GM12878 (cell line): ENCODE measurements around the gene GCH1. TPM values are rescaled to one million over a fixed set of nuclear protein-coding genes. Genes with fewer than 3 reads are reported as not detected.

Experiments
- ATAC-seq: fragments of 200-7000 bp; cut with Tn5 transposase; 3 replicates; pipeline ENCODE4 v1.9.1; 2020; ENCODE audit warnings: mild to moderate bottlenecking, moderate library complexity
- BruUV-seq: library from RNA; stranded (reverse); fragments of 400-500 nt; replicated peaks from 2 replicates; lab custom pipeline; 2021; lab: Mats Ljungman, UMichigan
- CTCF ChIA-PET: fragments of 300-600 bp; sonication (Branson Sonifier 250); formaldehyde crosslinking; extraction: SDS; loops from one replicate; lab custom pipeline; 2021; ENCODE audit warnings: inconsistent platforms; lab: Yijun Ruan, JAX
- POLR2A ChIA-PET: fragments of 350-600 bp; formaldehyde crosslinking; extraction: SDS; loops from one replicate; lab custom pipeline; 2021; ENCODE audit warnings: inconsistent platforms; lab: Charles Lee
- RAD21 ChIA-PET: fragments of 300-600 bp; sonication (Branson Sonifier 250); formaldehyde crosslinking; loops from one replicate; lab custom pipeline; 2023; ENCODE audit warnings: antibody characterized with exemption; ENCODE audit not compliant: unreplicated experiment; lab: Charles Lee
- SMC1A ChIA-PET: fragments of 300-600 bp; sonication (Branson Sonifier 250); formaldehyde crosslinking; loops from one replicate; lab custom pipeline; 2023; ENCODE audit not compliant: unreplicated experiment, uncharacterized antibody; lab: Charles Lee
- DNase-seq: peaks from one replicate; pipeline ENCODE4 v3.0.0-alpha.2; 2011; ENCODE audit warnings: low read depth, low spot score
- FAIRE-seq: peaks from 3 replicates; lab custom pipeline; 2011; peaks lifted over from hg19 to GRCh38; lab: Jason Lieb, UNC
- H2AFZ ChIP-seq: 2 replicates; pipeline ENCODE4 v1.6.0; 2011; ENCODE audit warnings: low read depth, low read length, control low read depth; ENCODE audit not compliant: control insufficient read depth
- H3K27ac ChIP-seq: 2 replicates; pipeline ENCODE4 v1.5.1; 2011; ENCODE audit warnings: control low read depth; ENCODE audit not compliant: control insufficient read depth, insufficient read depth
- H3K27me3 ChIP-seq, 2 experiments: replicated peaks in 1 of 2; 2 replicates each; pipeline versions ENCODE4 v1.6.0 to v1.6.1; 2011; ENCODE audit warnings: low read length in 1 of 2; ENCODE audit not compliant: control insufficient read depth in 2 of 2, insufficient read depth in 2 of 2
- H3K36me3 ChIP-seq, 2 experiments: 2 replicates each; pipeline ENCODE4 v1.5.1; 2011; ENCODE audit warnings: low read length in 1 of 2; ENCODE audit not compliant: control insufficient read depth in 2 of 2, insufficient read depth in 2 of 2
- H3K4me1 ChIP-seq: 2 replicates; pipeline ENCODE4 v1.6.1; 2011; ENCODE audit warnings: mild to moderate bottlenecking, low read length, moderate library complexity, mixed read lengths; ENCODE audit not compliant: control insufficient read depth, insufficient read depth
- H3K4me2 ChIP-seq: 2 replicates; pipeline ENCODE4 v1.6.0; 2011; ENCODE audit warnings: control low read depth; ENCODE audit not compliant: control insufficient read depth, insufficient read depth
- H3K4me3 ChIP-seq: fragments of 200-600 bp; sonication (generic); 2 replicates; pipeline ENCODE4 v1.5.1; 2016
- H3K79me2 ChIP-seq: 2 replicates; pipeline ENCODE4 v1.6.0; 2011; ENCODE audit warnings: low read length; ENCODE audit not compliant: control insufficient read depth, insufficient read depth
- H3K9ac ChIP-seq: 2 replicates; pipeline ENCODE4 v1.8.0; 2011; ENCODE audit warnings: low read length, control low read depth, mixed read lengths; ENCODE audit not compliant: control insufficient read depth, insufficient read depth
- H3K9me3 ChIP-seq: replicated peaks from 3 replicates; pipeline ENCODE4 v1.5.1; 2011; ENCODE audit warnings: mild to moderate bottlenecking, low read length; ENCODE audit not compliant: control insufficient read depth, insufficient read depth
- H4K20me1 ChIP-seq: 2 replicates; pipeline ENCODE4 v1.6.0; 2011; ENCODE audit not compliant: control insufficient read depth, insufficient read depth
- CBX5 ChIP-seq: sonication (generic); IDR thresholded peaks from 2 replicates; pipeline ENCODE4 v1.6.1; 2016; ENCODE audit warnings: low read depth, moderate library complexity, mild to moderate bottlenecking, inconsistent platforms
- CREM ChIP-seq: IDR thresholded peaks from 2 replicates; pipeline ENCODE4 v1.6.1; 2014; ENCODE audit warnings: antibody characterized with exemption, low read depth
- GATAD2B ChIP-seq: fragments of 450-650 bp; conservative IDR thresholded peaks from 2 replicates; pipeline ENCODE4 v1.6.1; 2017; ENCODE audit warnings: low read depth, mild to moderate bottlenecking, moderate library complexity
- HDAC6 ChIP-seq: fragments of 200-600 bp; sonication (generic); IDR thresholded peaks from one replicate; pipeline ENCODE4 v1.8.0; 2017; ENCODE audit warnings: antibody characterized with exemption; ENCODE audit not compliant: unreplicated experiment
- HDGF ChIP-seq: fragments of 450-650 bp; IDR thresholded peaks from 2 replicates; pipeline ENCODE4 v1.6.1; 2016; ENCODE audit warnings: antibody characterized with exemption
- NBN ChIP-seq: fragments of 450-650 bp; IDR thresholded peaks from 2 replicates; pipeline ENCODE4 v1.6.1; 2016
- NR2F1 ChIP-seq: fragments of 450-650 bp; conservative IDR thresholded peaks from 2 replicates; pipeline ENCODE4 v1.6.1; 2017; ENCODE audit warnings: mild to moderate bottlenecking
- POLR2AphosphoS5 ChIP-seq: IDR thresholded peaks from 2 replicates; pipeline ENCODE4 v1.6.1; 2011; ENCODE audit warnings: mild to moderate bottlenecking, low read length, inconsistent platforms
- SIN3A ChIP-seq: IDR thresholded peaks from 2 replicates; pipeline ENCODE4 v1.6.1; 2012; ENCODE audit warnings: low read depth, low read length, improper control_type of control experiment
- TCF12 ChIP-seq: IDR thresholded peaks from 2 replicates; pipeline ENCODE4 v1.6.1; 2011; ENCODE audit warnings: low read depth, mild to moderate bottlenecking, low read length
- YBX1 ChIP-seq: fragments of 450-650 bp; IDR thresholded peaks from 2 replicates; pipeline ENCODE4 v1.6.1; 2016; ENCODE audit warnings: antibody characterized with exemption
- YY1 ChIP-seq: IDR thresholded peaks from 2 replicates; pipeline ENCODE4 v1.6.1; 2011; ENCODE audit warnings: low read depth, mild to moderate bottlenecking, low read length
- ZSCAN29 ChIP-seq: fragments of 450-650 bp; IDR thresholded peaks from 2 replicates; pipeline ENCODE4 v1.6.1; 2017; ENCODE audit warnings: mild to moderate bottlenecking, moderate library complexity
- WGBS: methylation state at CpG from one replicate; pipeline ENCODE4 v1.1.6; 2016; ENCODE audit warnings: low lambda C conversion rate; ENCODE audit not compliant: insufficient replicate concordance, insufficient coverage; ENCODE audit errors: missing lambda C conversion rate; 5-methylcytosine and 5-hydroxymethylcytosine counted together
- in situ Hi-C: fragments of 300-500 bp; cut with MboI; formaldehyde crosslinking; loops from 9 replicates; pipeline ENCODE4 v1.14.3; 2018; ENCODE audit warnings: mixed read lengths
- intact Hi-C: fragments of 100-400 bp; cut with micrococcal nuclease; formaldehyde crosslinking; loops from one replicate; pipeline ENCODE4 v1.14.2; 2022; ENCODE audit not compliant: unreplicated experiment
- polyA plus RNA-seq, 11 experiments: library from polyadenylated mRNA; depleted of rRNA in 4 of 11; unstranded in 6 of 11; stranded (reverse) in 5 of 11; fragments of >200 nt; fragmentation: Nextera tagmentation in 4 of 11; fragmentation: Illumina TruSeq in 1 of 11; extraction: Ambion mirVana in 4 of 11; extraction: Trizol in 1 of 11; gene quantifications; 1 replicate in 1 of 11; 2 replicates in 10 of 11; pipeline versions ENCODE4 v1.2.1 to v1.2.3, GENCODE V29; 2011 to 2016; ENCODE audit warnings: inconsistent platforms in 2 of 11, missing spikeins in 2 of 11, low read depth in 1 of 11
- total RNA-seq, 4 experiments: library from RNA; depleted of rRNA in 3 of 4; stranded (reverse); fragments of >200 nt in 3 of 4; fragmentation: Illumina TruSeq in 1 of 4; extraction: Trizol in 1 of 4; gene quantifications; 2 replicates each; pipeline versions ENCODE4 v1.2.1 to v1.2.3, GENCODE V29; 2013 to 2021
- TF ChIP-seq, protein P1 (sequence below): IDR thresholded peaks from 2 replicates; pipeline ENCODE4 v1.6.1; 2012; ENCODE audit warnings: low read depth, low read length, improper control_type of control experiment
- TF ChIP-seq, protein P2 (sequence below): fragments of 450-650 bp; IDR thresholded peaks from 2 replicates; pipeline ENCODE4 v1.6.1; 2017; ENCODE audit warnings: mild to moderate bottlenecking
- TF ChIP-seq, protein P3 (sequence below): IDR thresholded peaks from 2 replicates; pipeline ENCODE4 v1.6.1; 2012; ENCODE audit warnings: low read length, inconsistent platforms
- TF ChIP-seq, protein P4 (sequence below): IDR thresholded peaks from 2 replicates; pipeline ENCODE4 v1.6.1; 2011; ENCODE audit warnings: borderline replicate concordance, low read depth, mild to moderate bottlenecking, moderate library complexity, mixed read lengths, low read length; ENCODE audit not compliant: insufficient read depth; ENCODE audit errors: extremely low read length
- TF ChIP-seq, protein P5 (sequence below): fragments of 450-650 bp; formaldehyde crosslinking; IDR thresholded peaks from 2 replicates; pipeline ENCODE4 v1.4.0; 2022; ENCODE audit warnings: mild to moderate bottlenecking, moderate library complexity

The GCH1 gene
- total and polyA plus RNA-seq, 10 of the 15 experiments (the other 5 are each of a cell fraction or from before 2014, with no cell fraction given): 25.1 to 37.0 (median 33.8) TPM

GRCh38 chr14:54852215-54852614, 50.4 kb downstream of the GCH1 start:
- SMC1A ChIA-PET: no interaction called here
- H3K27me3 ChIP-seq: no peaks in the 10 kb centered on the region
- TF ChIP-seq ZSCAN29 (no peak), NR2F1 (no peak), TCF12 (no peak), CREM (no peak), YBX1 (no peak), GATAD2B (no peak), NBN (no peak), CBX5 (no peak), HDAC6 (no peak), HDGF (no peak), POLR2AphosphoS5 (no peak), SIN3A (no peak), YY1 (no peak)
- TF ChIP-seq, protein P1, sequence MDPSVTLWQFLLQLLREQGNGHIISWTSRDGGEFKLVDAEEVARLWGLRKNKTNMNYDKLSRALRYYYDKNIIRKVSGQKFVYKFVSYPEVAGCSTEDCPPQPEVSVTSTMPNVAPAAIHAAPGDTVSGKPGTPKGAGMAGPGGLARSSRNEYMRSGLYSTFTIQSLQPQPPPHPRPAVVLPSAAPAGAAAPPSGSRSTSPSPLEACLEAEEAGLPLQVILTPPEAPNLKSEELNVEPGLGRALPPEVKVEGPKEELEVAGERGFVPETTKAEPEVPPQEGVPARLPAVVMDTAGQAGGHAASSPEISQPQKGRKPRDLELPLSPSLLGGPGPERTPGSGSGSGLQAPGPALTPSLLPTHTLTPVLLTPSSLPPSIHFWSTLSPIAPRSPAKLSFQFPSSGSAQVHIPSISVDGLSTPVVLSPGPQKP: no peak
- TF ChIP-seq, protein P2, sequence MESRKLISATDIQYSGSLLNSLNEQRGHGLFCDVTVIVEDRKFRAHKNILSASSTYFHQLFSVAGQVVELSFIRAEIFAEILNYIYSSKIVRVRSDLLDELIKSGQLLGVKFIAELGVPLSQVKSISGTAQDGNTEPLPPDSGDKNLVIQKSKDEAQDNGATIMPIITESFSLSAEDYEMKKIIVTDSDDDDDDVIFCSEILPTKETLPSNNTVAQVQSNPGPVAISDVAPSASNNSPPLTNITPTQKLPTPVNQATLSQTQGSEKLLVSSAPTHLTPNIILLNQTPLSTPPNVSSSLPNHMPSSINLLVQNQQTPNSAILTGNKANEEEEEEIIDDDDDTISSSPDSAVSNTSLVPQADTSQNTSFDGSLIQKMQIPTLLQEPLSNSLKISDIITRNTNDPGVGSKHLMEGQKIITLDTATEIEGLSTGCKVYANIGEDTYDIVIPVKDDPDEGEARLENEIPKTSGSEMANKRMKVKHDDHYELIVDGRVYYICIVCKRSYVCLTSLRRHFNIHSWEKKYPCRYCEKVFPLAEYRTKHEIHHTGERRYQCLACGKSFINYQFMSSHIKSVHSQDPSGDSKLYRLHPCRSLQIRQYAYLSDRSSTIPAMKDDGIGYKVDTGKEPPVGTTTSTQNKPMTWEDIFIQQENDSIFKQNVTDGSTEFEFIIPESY: no peak
- TF ChIP-seq, protein P3, sequence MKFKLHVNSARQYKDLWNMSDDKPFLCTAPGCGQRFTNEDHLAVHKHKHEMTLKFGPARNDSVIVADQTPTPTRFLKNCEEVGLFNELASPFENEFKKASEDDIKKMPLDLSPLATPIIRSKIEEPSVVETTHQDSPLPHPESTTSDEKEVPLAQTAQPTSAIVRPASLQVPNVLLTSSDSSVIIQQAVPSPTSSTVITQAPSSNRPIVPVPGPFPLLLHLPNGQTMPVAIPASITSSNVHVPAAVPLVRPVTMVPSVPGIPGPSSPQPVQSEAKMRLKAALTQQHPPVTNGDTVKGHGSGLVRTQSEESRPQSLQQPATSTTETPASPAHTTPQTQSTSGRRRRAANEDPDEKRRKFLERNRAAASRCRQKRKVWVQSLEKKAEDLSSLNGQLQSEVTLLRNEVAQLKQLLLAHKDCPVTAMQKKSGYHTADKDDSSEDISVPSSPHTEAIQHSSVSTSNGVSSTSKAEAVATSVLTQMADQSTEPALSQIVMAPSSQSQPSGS: no peak
- TF ChIP-seq, protein P4, sequence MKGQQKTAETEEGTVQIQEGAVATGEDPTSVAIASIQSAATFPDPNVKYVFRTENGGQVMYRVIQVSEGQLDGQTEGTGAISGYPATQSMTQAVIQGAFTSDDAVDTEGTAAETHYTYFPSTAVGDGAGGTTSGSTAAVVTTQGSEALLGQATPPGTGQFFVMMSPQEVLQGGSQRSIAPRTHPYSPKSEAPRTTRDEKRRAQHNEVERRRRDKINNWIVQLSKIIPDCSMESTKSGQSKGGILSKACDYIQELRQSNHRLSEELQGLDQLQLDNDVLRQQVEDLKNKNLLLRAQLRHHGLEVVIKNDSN: no peak
- TF ChIP-seq, protein P5, sequence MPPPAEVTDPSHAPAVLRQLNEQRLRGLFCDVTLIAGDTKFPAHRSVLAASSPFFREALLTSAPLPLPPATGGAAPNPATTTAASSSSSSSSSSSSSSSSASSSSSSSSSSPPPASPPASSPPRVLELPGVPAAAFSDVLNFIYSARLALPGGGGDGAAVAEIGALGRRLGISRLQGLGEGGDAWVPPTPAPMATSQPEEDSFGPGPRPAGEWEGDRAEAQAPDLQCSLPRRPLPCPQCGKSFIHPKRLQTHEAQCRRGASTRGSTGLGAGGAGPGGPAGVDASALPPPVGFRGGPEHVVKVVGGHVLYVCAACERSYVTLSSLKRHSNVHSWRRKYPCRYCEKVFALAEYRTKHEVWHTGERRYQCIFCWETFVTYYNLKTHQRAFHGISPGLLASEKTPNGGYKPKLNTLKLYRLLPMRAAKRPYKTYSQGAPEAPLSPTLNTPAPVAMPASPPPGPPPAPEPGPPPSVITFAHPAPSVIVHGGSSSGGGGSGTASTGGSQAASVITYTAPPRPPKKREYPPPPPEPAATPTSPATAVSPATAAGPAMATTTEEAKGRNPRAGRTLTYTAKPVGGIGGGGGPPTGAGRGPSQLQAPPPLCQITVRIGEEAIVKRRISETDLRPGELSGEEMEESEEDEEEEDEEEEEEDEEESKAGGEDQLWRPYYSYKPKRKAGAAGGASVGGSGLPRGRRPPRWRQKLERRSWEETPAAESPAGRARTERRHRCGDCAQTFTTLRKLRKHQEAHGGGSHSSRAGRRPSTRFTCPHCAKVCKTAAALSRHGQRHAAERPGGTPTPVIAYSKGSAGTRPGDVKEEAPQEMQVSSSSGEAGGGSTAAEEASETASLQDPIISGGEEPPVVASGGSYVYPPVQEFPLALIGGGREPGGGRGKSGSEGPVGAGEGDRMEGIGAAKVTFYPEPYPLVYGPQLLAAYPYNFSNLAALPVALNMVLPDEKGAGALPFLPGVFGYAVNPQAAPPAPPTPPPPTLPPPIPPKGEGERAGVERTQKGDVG (CRISPR knock-in tag): no peak
- TF ChIP-seq, all 136 proteins: peak for 0
- Histone ChIP-seq H2AFZ (no peak overlapping the region), H3K36me3 (no peaks in the 10 kb centered on the region; a peak in 2 of 4 replicates), H3K27ac (no peak overlapping the region), H3K4me1 (peaks cover 6% of the 10 kb centered on the region), H3K4me2 (no peak overlapping the region), H3K79me2 (no peaks in the 10 kb centered on the region), H3K9ac (no peak overlapping the region), H3K4me3 (no peak overlapping the region), H4K20me1 (no peaks in the 10 kb centered on the region), H3K9me3 (peaks cover 2% of the 10 kb centered on the region; the same call in 2 of the 3 replicates)
- ATAC-seq (no peak), FAIRE-seq (no peak), DNase-seq (no peak)
- ChIA-PET POLR2A (no interaction called here), CTCF (no interaction called here), RAD21 (no interaction called here)
- in situ Hi-C loops (no loop called here), intact Hi-C loops (no loop called here)
- WGBS: 69% methylated on average over 3 of the region's 3 CpGs
- no TSS peak for BruUV-seq
